ENCODE results near the gene USF1. TPM values are rescaled to one million over a fixed set of nuclear protein-coding genes. Genes with fewer than 3 reads are reported as not detected.

The USF1 gene
- total and polyA plus RNA-seq, 9 of the 15 experiments (the other 6 are each of a cell fraction or from before 2014, with no cell fraction given): 7.4 to 60.2 (median 54.2) TPM

DNA sequence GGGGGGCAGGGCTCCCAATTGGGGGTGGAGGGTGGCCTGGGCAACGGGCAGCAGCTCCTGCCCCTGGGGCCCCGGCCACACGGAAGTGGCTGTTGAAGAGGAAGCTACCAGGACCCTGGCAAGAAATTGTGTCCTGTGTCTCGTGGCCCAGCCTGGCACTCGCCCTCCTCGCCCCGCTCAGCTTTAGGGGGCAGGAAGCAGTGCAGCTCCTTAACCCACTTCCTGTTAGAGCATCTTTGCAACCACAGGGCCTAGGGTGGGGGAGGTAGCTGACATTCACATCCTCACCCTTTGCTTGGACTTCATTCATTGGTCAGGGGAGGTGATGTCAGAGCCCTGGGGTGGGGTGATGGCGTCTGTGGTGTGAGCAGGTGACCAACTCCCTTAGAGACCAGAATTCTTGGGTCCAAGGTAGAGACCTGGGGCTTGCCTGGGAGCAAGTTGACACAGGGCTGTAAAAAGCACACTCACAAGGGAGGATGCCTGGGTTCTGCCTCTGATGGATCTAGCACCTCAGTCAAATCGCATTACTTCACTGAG, 24.0 kb upstream of the USF1 start, which contains the start of gene ARHGAP30 (continued):
- peak in 1 of 3 experiments; percentile 15 for TF ChIP-seq YY1 (IDR thresholded peaks at IDR 0.05; ENCODE audit: borderline replicate concordance in 1 of 3, control insufficient read depth in 1 of 3, extremely low read depth in 1 of 3, insufficient read depth in 3 of 3, insufficient read length in 1 of 3, insufficient replicate concordance in 2 of 3, low read depth in 1 of 3, low read length in 2 of 3)

DNA sequence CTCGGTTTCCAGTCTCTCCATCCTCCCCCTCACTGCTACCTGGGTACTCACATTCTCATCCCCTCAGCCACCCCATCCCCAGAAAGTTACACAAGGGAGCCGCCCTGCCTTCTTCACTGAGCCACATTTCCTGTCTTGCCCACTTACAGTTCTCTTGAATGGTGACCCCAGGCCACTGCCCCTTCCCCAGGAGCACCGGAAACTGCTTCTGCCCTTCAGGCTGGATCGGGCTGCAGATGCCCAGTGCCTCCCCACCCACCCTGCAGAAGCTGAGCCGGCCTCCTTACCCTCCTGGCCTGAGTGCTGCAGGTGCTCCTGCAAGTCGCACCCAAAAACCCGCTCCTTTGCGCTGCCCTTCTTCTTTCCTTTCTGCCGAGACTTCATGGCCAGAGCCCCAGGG, 23.5 kb upstream of the USF1 start:
- no peak overlapping the region for H3K4me2 ChIP-seq (ENCODE audit: insufficient read depth, low read length)
- H2AFZ ChIP-seq (ENCODE audit: low read depth, low read length): peak overlapping the region; percentile 86; the same call in 1 of the 2 replicates
- BruUV-seq (replicated peaks): no TSS peak
- CTCF ChIA-PET (ENCODE audit: low intra/inter-chr PET ratio): no interaction called here
- H3K9ac ChIP-seq (ENCODE audit: insufficient read depth in 1 of 2, low read depth in 2 of 2, low read length in 2 of 2): peak overlapping the region in 1 of 2 experiments; percentile 62; a peak in 1 of 4 replicates
- in situ Hi-C loops (cut with MboI): no loop called here
- no peak overlapping the region for H3K4me3 ChIP-seq
- POLR2A ChIA-PET: interaction anchor here (1.0 to 3.3 kb wide), 3 partner anchors 17 to 30 kb away, joined by 3 to 19 read pairs (median 3); partner anchors contain the start of gene USF1
- FAIRE-seq (no peak), ATAC-seq (no peak), DNase-seq (ENCODE audit: extremely low read depth in 1 of 4, low spot score in 3 of 4) (no peak)
- H3K27me3 ChIP-seq (ENCODE audit: control insufficient read depth in 2 of 2, insufficient read depth in 2 of 2, low read length in 2 of 2): no peaks in the 10 kb centered on the region; a peak in 1 of 5 replicates
- H3K9me3 ChIP-seq (replicated peaks; ENCODE audit: control insufficient read depth, insufficient read depth, low read depth, low read length): no peaks in the 10 kb centered on the region
- no peaks in the 10 kb centered on the region for H3K79me2 ChIP-seq (ENCODE audit: control insufficient read depth, insufficient read depth, low read length)
- no peaks in the 10 kb centered on the region for H3K36me3 ChIP-seq (ENCODE audit: control insufficient read depth, insufficient read depth, low read length)
- H4K20me1 ChIP-seq (replicated peaks; ENCODE audit: control insufficient read depth, insufficient read depth, low read length): no peaks in the 10 kb centered on the region
- intact Hi-C loops (cut with micrococcal nuclease): no loop called here
- no peak overlapping the region for H3K27ac ChIP-seq (ENCODE audit: extremely low read depth, low read depth, low read length)
- 48% methylated on average over 6 of the region's 9 CpGs for WGBS (ENCODE audit: insufficient coverage, low coverage, missing lambda C conversion rate)
- peaks cover 17 to 21% of the 10 kb centered on the region in 2 experiments for H3K4me1 ChIP-seq (replicated peaks in 1 of 2; ENCODE audit: control insufficient read depth in 2 of 2, insufficient read depth in 2 of 2, low read length in 2 of 2)
- TF ChIP-seq OTX1 (CRISPR knock-in tag; IDR thresholded peaks at IDR 0.05) (0 out of 2 replicates have a peak, but pooled peaks have one; percentile 21), PRMT5 (CRISPR knock-in tag; IDR thresholded peaks at IDR 0.05) (no peak)
- no peaks in the 10 kb centered on the region for H3K9me1 ChIP-seq (ENCODE audit: control insufficient read depth, insufficient read depth, low read length)
